Sigmoid colon (tissue), 7 donors: ENCODE measurements around the gene MIOS. TPM values are rescaled to one million over a fixed set of nuclear protein-coding genes. Genes with fewer than 3 reads are reported as not detected.

Experiments
- DNase-seq: peaks from one replicate; pipeline ENCODE4 v3.0.0-alpha.2; 2019
- H3K27ac ChIP-seq, 4 donors: fragments of 200-600 bp; sonication (generic); one replicate each; pipeline ENCODE4 v1.5.1; 2016 to 2019; ENCODE audit warnings: mild to moderate bottlenecking in 1 of 4
- H3K27me3 ChIP-seq, 3 donors: fragments of 200-600 bp; sonication (generic); one replicate each; pipeline ENCODE4 v1.5.1; 2019; ENCODE audit warnings: mild to moderate bottlenecking in 1 of 3
- H3K36me3 ChIP-seq, 4 donors: fragments of 200-600 bp; sonication (generic); one replicate each; pipeline ENCODE4 v1.5.1; 2016 to 2019
- H3K4me1 ChIP-seq, 4 donors: fragments of 200-600 bp; sonication (generic); one replicate each; pipeline ENCODE4 v1.5.1; 2017 to 2019
- H3K4me3 ChIP-seq, 4 donors: fragments of 200-600 bp; sonication (generic); one replicate each; pipeline ENCODE4 v1.5.1; 2017 to 2019; ENCODE audit warnings: mild to moderate bottlenecking in 2 of 4, moderate library complexity in 1 of 4
- H3K9me3 ChIP-seq, 4 donors: fragments of 200-600 bp in 3 of 4; sonication (generic) in 3 of 4; one replicate each; pipeline versions ENCODE4 v1.5.1 to v1.6.1; 2013 to 2019
- EP300 ChIP-seq, 4 donors: sonication (generic); formaldehyde crosslinking; IDR thresholded peaks; one replicate each; pipeline ENCODE4 v1.6.1; 2017; ENCODE audit warnings: antibody characterized with exemption in 4 of 4
- POLR2A ChIP-seq, 2 donors: fragments of 450-650 bp; IDR thresholded peaks; one replicate each; pipeline ENCODE4 v1.6.1; 2016; ENCODE audit warnings: antibody characterized with exemption in 2 of 2, mild to moderate bottlenecking in 2 of 2, moderate library complexity in 2 of 2
- POLR2AphosphoS5 ChIP-seq, 4 donors: sonication (generic); formaldehyde crosslinking; IDR thresholded peaks; one replicate each; pipeline ENCODE4 v1.6.1; 2017; ENCODE audit warnings: antibody characterized with exemption in 4 of 4
- WGBS, 2 donors: extraction: QIAGEN DNeasy Blood & Tissue Kit; methylation state at CpG; one replicate each; pipeline ENCODE4 v1.1.7; 2013; 5-methylcytosine and 5-hydroxymethylcytosine counted together
- intact Hi-C: fragments of 100-400 bp; cut with DNase I; formaldehyde crosslinking; loops from one replicate; pipeline ENCODE4 v1.15.1; 2023
- polyA plus RNA-seq, 3 donors: library from polyadenylated mRNA; stranded (reverse); fragments of 200-250 nt; gene quantifications; one replicate each; pipeline ENCODE4 v1.2.3, GENCODE V29; 2013
- total RNA-seq, 4 donors: library from RNA; depleted of rRNA; stranded (reverse); fragments of >200 nt; gene quantifications; one replicate each; pipeline ENCODE4 v1.1.0, GENCODE V29; 2016
- TF ChIP-seq, protein P1 (sequence below), 4 experiments: fragments of 450-650 bp in 3 of 4; fragments of 200-600 bp in 1 of 4; IDR thresholded peaks; one replicate each; pipeline ENCODE4 v1.5.1; 2016 to 2019; ENCODE audit warnings: antibody characterized with exemption in 4 of 4, mild to moderate bottlenecking in 3 of 4, moderate library complexity in 2 of 4
- donor health status: healthy with polysubstance abuse.
- donor health status: Bipolar disorder and iron deficiency.
- donor health status: healthy.

The MIOS gene
- total and polyA plus RNA-seq, 7 donors = 11.3 to 40.3 (median 20.8) TPM

- Histone ChIP-seq H3K4me1 (peaks cover 0 to 22% (median 16%) of the 10 kb centered on the region in 4 donors), H3K36me3 (peaks cover 0 to 13% (median 0%) of the 10 kb centered on the region in 4 donors), H3K4me3 (peak overlapping the region; percentile 68 to 87 (median 78)), H3K9me3 (no peaks in the 10 kb centered on the region), H3K27ac (peak overlapping the region; percentile 79 to 92 (median 90)), H3K27me3 (no peaks in the 10 kb centered on the region)
- TF ChIP-seq, protein P1, sequence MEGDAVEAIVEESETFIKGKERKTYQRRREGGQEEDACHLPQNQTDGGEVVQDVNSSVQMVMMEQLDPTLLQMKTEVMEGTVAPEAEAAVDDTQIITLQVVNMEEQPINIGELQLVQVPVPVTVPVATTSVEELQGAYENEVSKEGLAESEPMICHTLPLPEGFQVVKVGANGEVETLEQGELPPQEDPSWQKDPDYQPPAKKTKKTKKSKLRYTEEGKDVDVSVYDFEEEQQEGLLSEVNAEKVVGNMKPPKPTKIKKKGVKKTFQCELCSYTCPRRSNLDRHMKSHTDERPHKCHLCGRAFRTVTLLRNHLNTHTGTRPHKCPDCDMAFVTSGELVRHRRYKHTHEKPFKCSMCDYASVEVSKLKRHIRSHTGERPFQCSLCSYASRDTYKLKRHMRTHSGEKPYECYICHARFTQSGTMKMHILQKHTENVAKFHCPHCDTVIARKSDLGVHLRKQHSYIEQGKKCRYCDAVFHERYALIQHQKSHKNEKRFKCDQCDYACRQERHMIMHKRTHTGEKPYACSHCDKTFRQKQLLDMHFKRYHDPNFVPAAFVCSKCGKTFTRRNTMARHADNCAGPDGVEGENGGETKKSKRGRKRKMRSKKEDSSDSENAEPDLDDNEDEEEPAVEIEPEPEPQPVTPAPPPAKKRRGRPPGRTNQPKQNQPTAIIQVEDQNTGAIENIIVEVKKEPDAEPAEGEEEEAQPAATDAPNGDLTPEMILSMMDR (IDR thresholded peaks at IDR 0.05) = no peak
- TF ChIP-seq EP300 (IDR thresholded peaks at IDR 0.05) (no peak), POLR2AphosphoS5 (IDR thresholded peaks at IDR 0.05) (no peak), POLR2A (IDR thresholded peaks at IDR 0.05) (no peak)
- 2 to 6% methylated on average over 22 of the region's 22 CpGs for WGBS, 2 donors
- DNase-seq = no peak
- intact Hi-C loops = loop anchor here (10.0 kb wide), 2 partner anchors 324 to 456 kb away; partner anchors contain the start of genes C1GALT1 and GLCCI1
Observed at GRCh38 chr7:7641129-7641663, 74.5 kb downstream of the MIOS start.

- Histone ChIP-seq H3K9me3 (no peaks in the 10 kb centered on the region), H3K27ac (no peak overlapping the region), H3K36me3 (peaks cover 0 to 4% (median 0%) of the 10 kb centered on the region in 4 donors), H3K27me3 (no peaks in the 10 kb centered on the region), H3K4me1 (peaks cover 0 to 22% (median 16%) of the 10 kb centered on the region in 4 donors), H3K4me3 (no peak overlapping the region)
- intact Hi-C loops = loop anchor here (10.0 kb wide), 2 partner anchors 323 to 457 kb away; partner anchors contain the start of genes C1GALT1 and GLCCI1
- DNase-seq = no peak
- no peak for TF ChIP-seq POLR2A (IDR thresholded peaks at IDR 0.05)
- no peak for TF ChIP-seq POLR2AphosphoS5 (IDR thresholded peaks at IDR 0.05)
- TF ChIP-seq, protein P1 (IDR thresholded peaks at IDR 0.05) = no peak
- TF ChIP-seq EP300 (IDR thresholded peaks at IDR 0.05) = no peak
- WGBS, 2 donors = 26 to 74% methylated on average over 6 of the region's 6 CpGs
Observed at GRCh38 chr7:7642081-7642480, 75.4 kb downstream of the MIOS start.

DNA sequence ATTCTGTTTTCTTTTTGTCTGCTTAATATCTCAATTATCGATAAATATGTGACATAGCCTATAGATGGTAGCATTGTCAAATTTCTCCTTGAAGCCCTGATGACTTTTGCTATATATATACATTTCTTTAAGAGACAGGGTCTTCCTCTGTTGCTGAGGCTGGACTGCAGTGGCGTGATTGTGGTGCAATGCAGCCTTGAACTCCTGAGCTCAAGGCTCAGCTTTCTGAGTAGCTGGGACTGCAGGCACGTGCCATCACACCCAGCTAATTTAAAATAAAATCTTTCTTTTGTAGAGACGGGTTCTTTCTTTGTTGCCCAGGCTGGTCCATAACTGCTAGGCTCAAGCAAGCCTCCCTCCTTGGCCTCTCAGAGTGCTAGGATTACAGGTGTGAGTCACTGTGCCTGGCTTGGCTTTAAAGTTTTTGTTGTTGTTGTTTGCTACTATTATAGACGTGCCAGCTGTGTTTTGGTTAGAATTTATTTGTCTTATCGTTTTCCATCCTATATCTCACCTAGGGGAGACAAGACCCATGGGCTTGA lies 80.9 kb downstream of the MIOS start:
- H3K27ac ChIP-seq = no peak overlapping the region
- H3K27me3 ChIP-seq = no peaks in the 10 kb centered on the region
- H3K36me3 ChIP-seq = no peaks in the 10 kb centered on the region
- no peak for DNase-seq
- peaks cover 0 to under 1% (median 0%) of the 10 kb centered on the region in 4 donors for H3K4me1 ChIP-seq
- intact Hi-C loops = loop anchor here (10.0 kb wide), 2 partner anchors 317 to 463 kb away; partner anchors contain the start of genes C1GALT1 and GLCCI1
- TF ChIP-seq POLR2AphosphoS5 (IDR thresholded peaks at IDR 0.05) (no peak), POLR2A (IDR thresholded peaks at IDR 0.05) (no peak), EP300 (IDR thresholded peaks at IDR 0.05) (no peak)
- TF ChIP-seq, protein P1 (IDR thresholded peaks at IDR 0.05) = no peak
- H3K4me3 ChIP-seq = no peak overlapping the region
- WGBS, 2 donors = 70 to 74% methylated on average over 6 of the region's 6 CpGs
- H3K9me3 ChIP-seq = no peaks in the 10 kb centered on the region

- Histone ChIP-seq H3K27me3 (no peaks in the 10 kb centered on the region), H3K4me1 (peaks cover 0 to 4% (median 0%) of the 10 kb centered on the region in 4 donors), H3K27ac (no peak overlapping the region), H3K4me3 (no peak overlapping the region), H3K9me3 (no peaks in the 10 kb centered on the region), H3K36me3 (no peaks in the 10 kb centered on the region)
- intact Hi-C loops = no loop called here
- 35 to 84% methylated on average over 2 of the region's 2 CpGs for WGBS, 2 donors
- TF ChIP-seq, protein P1 (IDR thresholded peaks at IDR 0.05) = no peak
- TF ChIP-seq POLR2AphosphoS5 (IDR thresholded peaks at IDR 0.05) (no peak), POLR2A (IDR thresholded peaks at IDR 0.05) (no peak)
- DNase-seq = no peak
Observed at GRCh38 chr7:7650682-7651206, 84.1 kb downstream of the MIOS start.
